A673 (cell line): ENCODE data around the gene TAOK3.

Experiments used
- CTCF ChIP-seq: fragments of 300-800, 200-600 bp; sonication (generic); conservative IDR thresholded peaks from 2 replicates; pipeline ENCODE4 v1.5.1; 2017; ENCODE audit warnings: low read depth, mild to moderate bottlenecking, antibody characterized with exemption, low read length, moderate library complexity, mixed read lengths
- EZH2 ChIP-seq: fragments of 200-600 bp; sonication (generic); IDR thresholded peaks from 2 replicates; pipeline ENCODE4 v1.6.1; 2017; ENCODE audit warnings: borderline replicate concordance, low read depth, mild to moderate bottlenecking, mixed read lengths, antibody characterized with exemption, low read length; ENCODE audit not compliant: poor library complexity, severe bottlenecking

GRCh38 chr12:118374126-118374725, 1.5 kb upstream of the TAOK3 start:
- no peak for TF ChIP-seq CTCF
- TF ChIP-seq EZH2 = no peak
